HL-60 (cell line): ENCODE data around the gene PLGRKT.

ENCODE experiments used
- DNase-seq, 2 experiments: peaks; one replicate each; pipeline ENCODE4 v3.0.0-alpha.2; 2010 to 2020; ENCODE audit warnings: low read depth in 1 of 2, low spot score in 1 of 2
- H3K27ac ChIP-seq: fragments of 250-450 bp; sonication (Bioruptor Pico); replicated peaks from 2 replicates; pipeline ENCODE4 v1.5.1; 2020; ENCODE audit warnings: mild to moderate bottlenecking, moderate library complexity
- H3K27me3 ChIP-seq: fragments of 250-450 bp; sonication (Bioruptor Pico); 2 replicates; pipeline ENCODE4 v1.5.1; 2021; ENCODE audit warnings: mild to moderate bottlenecking, moderate library complexity; ENCODE audit not compliant: insufficient read depth, poor library complexity, severe bottlenecking
- H3K4me3 ChIP-seq: replicated peaks from 2 replicates; pipeline ENCODE4 v1.5.1; 2011; ENCODE audit warnings: mild to moderate bottlenecking, control low read depth, low read length; ENCODE audit not compliant: insufficient read depth
- GABPA ChIP-seq: IDR thresholded peaks from 2 replicates; pipeline ENCODE4 v1.6.1; 2012; ENCODE audit warnings: low read depth
- POLR2AphosphoS5 ChIP-seq: IDR thresholded peaks from 2 replicates; pipeline ENCODE4 v1.6.1; 2012; ENCODE audit warnings: low read depth
- SPI1 ChIP-seq: IDR thresholded peaks from 2 replicates; pipeline ENCODE4 v1.6.1; 2012; ENCODE audit warnings: low read depth, mild to moderate bottlenecking, borderline replicate concordance
- TF ChIP-seq, protein P1 (sequence below): IDR thresholded peaks from 2 replicates; pipeline ENCODE4 v1.6.1; 2012; ENCODE audit warnings: low read depth; ENCODE audit not compliant: insufficient replicate concordance
- TF ChIP-seq, protein P2 (sequence below): IDR thresholded peaks from one replicate; pipeline ENCODE4 v1.5.1; 2011; ENCODE audit warnings: low read length, control low read depth, inconsistent platforms; ENCODE audit not compliant: insufficient read depth

PLGRKT gene

GRCh38 chr9:5393497-5393896, 44.2 kb downstream of the PLGRKT start:
- TF ChIP-seq, protein P1, sequence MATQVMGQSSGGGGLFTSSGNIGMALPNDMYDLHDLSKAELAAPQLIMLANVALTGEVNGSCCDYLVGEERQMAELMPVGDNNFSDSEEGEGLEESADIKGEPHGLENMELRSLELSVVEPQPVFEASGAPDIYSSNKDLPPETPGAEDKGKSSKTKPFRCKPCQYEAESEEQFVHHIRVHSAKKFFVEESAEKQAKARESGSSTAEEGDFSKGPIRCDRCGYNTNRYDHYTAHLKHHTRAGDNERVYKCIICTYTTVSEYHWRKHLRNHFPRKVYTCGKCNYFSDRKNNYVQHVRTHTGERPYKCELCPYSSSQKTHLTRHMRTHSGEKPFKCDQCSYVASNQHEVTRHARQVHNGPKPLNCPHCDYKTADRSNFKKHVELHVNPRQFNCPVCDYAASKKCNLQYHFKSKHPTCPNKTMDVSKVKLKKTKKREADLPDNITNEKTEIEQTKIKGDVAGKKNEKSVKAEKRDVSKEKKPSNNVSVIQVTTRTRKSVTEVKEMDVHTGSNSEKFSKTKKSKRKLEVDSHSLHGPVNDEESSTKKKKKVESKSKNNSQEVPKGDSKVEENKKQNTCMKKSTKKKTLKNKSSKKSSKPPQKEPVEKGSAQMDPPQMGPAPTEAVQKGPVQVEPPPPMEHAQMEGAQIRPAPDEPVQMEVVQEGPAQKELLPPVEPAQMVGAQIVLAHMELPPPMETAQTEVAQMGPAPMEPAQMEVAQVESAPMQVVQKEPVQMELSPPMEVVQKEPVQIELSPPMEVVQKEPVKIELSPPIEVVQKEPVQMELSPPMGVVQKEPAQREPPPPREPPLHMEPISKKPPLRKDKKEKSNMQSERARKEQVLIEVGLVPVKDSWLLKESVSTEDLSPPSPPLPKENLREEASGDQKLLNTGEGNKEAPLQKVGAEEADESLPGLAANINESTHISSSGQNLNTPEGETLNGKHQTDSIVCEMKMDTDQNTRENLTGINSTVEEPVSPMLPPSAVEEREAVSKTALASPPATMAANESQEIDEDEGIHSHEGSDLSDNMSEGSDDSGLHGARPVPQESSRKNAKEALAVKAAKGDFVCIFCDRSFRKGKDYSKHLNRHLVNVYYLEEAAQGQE: no peak
- TF ChIP-seq GABPA (no peak), POLR2AphosphoS5 (no peak), SPI1 (no peak)
- TF ChIP-seq, protein P2, sequence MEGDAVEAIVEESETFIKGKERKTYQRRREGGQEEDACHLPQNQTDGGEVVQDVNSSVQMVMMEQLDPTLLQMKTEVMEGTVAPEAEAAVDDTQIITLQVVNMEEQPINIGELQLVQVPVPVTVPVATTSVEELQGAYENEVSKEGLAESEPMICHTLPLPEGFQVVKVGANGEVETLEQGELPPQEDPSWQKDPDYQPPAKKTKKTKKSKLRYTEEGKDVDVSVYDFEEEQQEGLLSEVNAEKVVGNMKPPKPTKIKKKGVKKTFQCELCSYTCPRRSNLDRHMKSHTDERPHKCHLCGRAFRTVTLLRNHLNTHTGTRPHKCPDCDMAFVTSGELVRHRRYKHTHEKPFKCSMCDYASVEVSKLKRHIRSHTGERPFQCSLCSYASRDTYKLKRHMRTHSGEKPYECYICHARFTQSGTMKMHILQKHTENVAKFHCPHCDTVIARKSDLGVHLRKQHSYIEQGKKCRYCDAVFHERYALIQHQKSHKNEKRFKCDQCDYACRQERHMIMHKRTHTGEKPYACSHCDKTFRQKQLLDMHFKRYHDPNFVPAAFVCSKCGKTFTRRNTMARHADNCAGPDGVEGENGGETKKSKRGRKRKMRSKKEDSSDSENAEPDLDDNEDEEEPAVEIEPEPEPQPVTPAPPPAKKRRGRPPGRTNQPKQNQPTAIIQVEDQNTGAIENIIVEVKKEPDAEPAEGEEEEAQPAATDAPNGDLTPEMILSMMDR: no peak

GRCh38 chr9:5392285-5392684, 45.4 kb downstream of the PLGRKT start:
- TF ChIP-seq GABPA: no peak
- TF ChIP-seq, protein P1: no peak
- no peak for DNase-seq
- no peaks in the 10 kb centered on the region for H3K27me3 ChIP-seq
- H3K27ac ChIP-seq: no peak overlapping the region
- H3K4me3 ChIP-seq: no peak overlapping the region

More at GRCh38 chr9:5393497-5393896, 44.2 kb downstream of the PLGRKT start:
- Histone ChIP-seq H3K27ac (no peak overlapping the region), H3K4me3 (no peak overlapping the region), H3K27me3 (no peaks in the 10 kb centered on the region)
- DNase-seq: no peak

DNA sequence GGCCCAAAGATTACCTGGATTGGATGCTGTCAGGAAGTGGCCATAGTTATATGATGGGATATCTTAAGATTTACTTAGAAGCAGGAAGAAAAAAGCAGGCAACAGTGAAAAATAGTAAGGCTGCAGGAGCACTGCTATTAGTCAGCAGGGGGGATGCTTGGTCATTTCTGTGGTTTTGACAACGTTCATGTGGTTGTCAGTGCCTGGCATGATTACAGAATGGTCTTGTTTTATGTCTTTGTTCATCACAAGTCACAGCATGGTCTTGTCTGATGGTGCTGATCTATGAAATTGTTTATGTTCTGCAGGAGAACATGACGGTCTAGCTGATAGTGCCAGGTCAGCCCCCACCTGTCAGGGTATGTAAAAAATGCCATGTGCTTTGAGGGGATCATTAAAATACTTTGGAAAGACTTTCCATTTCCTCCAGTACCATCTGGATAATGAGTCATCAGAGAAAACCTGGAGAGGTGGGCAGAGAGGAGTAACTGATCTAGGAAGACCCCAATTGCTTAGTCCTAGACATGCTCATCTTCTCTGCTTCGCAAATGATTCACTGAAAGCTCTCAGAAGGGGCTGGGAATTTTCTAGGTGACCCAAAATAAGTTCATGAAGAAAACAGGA, 48.5 kb downstream of the PLGRKT start:
- no peak overlapping the region for H3K27ac ChIP-seq
- peak in 1 of 2 experiments; percentile 44 for DNase-seq
- TF ChIP-seq, protein P2: no peak
- TF ChIP-seq, protein P1: no peak
- TF ChIP-seq GABPA (no peak), SPI1 (no peak), POLR2AphosphoS5 (no peak)

More for the DNA sequence above, 48.5 kb downstream of the PLGRKT start:
- Histone ChIP-seq H3K27me3 (no peaks in the 10 kb centered on the region), H3K4me3 (no peak overlapping the region)
